OCI-LY7 (cell line): ENCODE results near the gene NOD2. TPM values are rescaled to one million over a fixed set of nuclear protein-coding genes. Genes with fewer than 3 reads are reported as not detected.

Experiments
- BruUV-seq: library from RNA; stranded (reverse); fragments of 400-500 nt; replicated peaks from 2 replicates; lab custom pipeline; 2021; lab: Mats Ljungman, UMichigan
- CTCF ChIA-PET: fragments of 300-600 bp; sonication (Branson Sonifier 250); formaldehyde crosslinking; loops from one replicate; lab custom pipeline; 2022; ENCODE audit warnings: antibody characterized with exemption; ENCODE audit not compliant: unreplicated experiment; lab: Charles Lee
- POLR2A ChIA-PET: fragments of 300-600 bp; sonication (Branson Sonifier 250); formaldehyde crosslinking; loops from one replicate; lab custom pipeline; 2022; ENCODE audit warnings: antibody characterized with exemption; lab: Charles Lee
- DNase-seq: peaks from one replicate; pipeline ENCODE4 v3.0.0-alpha.2; 2015; ENCODE audit warnings: low spot score
- H2AFZ ChIP-seq: fragments of 200-600 bp; sonication (generic), shearing (Covaris generic); 2 replicates; pipeline ENCODE4 v1.6.1; 2014; ENCODE audit warnings: mild to moderate bottlenecking, antibody characterized with exemption, low read length, moderate library complexity
- H3K27ac ChIP-seq: fragments of 200-600 bp; sonication (generic); 2 replicates; pipeline ENCODE4 v1.5.1; 2014; ENCODE audit warnings: mixed run types, low read depth, mild to moderate bottlenecking, moderate library complexity, low read length, inconsistent platforms; ENCODE audit not compliant: poor library complexity, severe bottlenecking
- H3K36me3 ChIP-seq: fragments of 200-600 bp; sonication (generic); 2 replicates; pipeline ENCODE4 v1.6.1; 2014; ENCODE audit warnings: mild to moderate bottlenecking, antibody characterized with exemption, low read length, moderate library complexity, mixed read lengths; ENCODE audit not compliant: insufficient read depth
- H3K4me1 ChIP-seq: fragments of 200-600 bp; sonication (generic); 2 replicates; pipeline ENCODE4 v1.5.1; 2014; ENCODE audit warnings: mild to moderate bottlenecking, low read length; ENCODE audit not compliant: insufficient read depth, poor library complexity, severe bottlenecking
- H3K4me2 ChIP-seq: fragments of 200-600 bp; sonication (generic); 2 replicates; pipeline ENCODE4 v1.6.1; 2014; ENCODE audit warnings: mild to moderate bottlenecking, low read length
- H3K4me3 ChIP-seq: fragments of 200-600 bp; sonication (generic); 2 replicates; pipeline ENCODE4 v1.5.1; 2014; ENCODE audit warnings: mild to moderate bottlenecking, low read depth, low read length; ENCODE audit not compliant: poor library complexity, severe bottlenecking
- H3K79me2 ChIP-seq: fragments of 200-600 bp; sonication (generic); 2 replicates; pipeline ENCODE4 v1.6.1; 2016; ENCODE audit warnings: low read depth, mild to moderate bottlenecking, low read length, moderate library complexity, mixed read lengths; ENCODE audit not compliant: insufficient read depth
- H3K9me2 ChIP-seq: fragments of 200-600 bp; sonication (generic); 2 replicates; pipeline ENCODE4 v1.6.1; 2016; ENCODE audit warnings: mild to moderate bottlenecking, low read length, mixed read lengths; ENCODE audit not compliant: insufficient read depth
- H3K9me3 ChIP-seq: fragments of 200-600 bp; sonication (generic); 2 replicates; pipeline ENCODE4 v1.6.1; 2014; ENCODE audit warnings: mild to moderate bottlenecking, mixed run types, low read length, mixed read lengths
- H4K20me1 ChIP-seq: fragments of 200-600 bp; sonication (generic); 2 replicates; pipeline ENCODE4 v1.6.1; 2014; ENCODE audit warnings: mild to moderate bottlenecking, antibody characterized with exemption, low read length, moderate library complexity, mixed read lengths; ENCODE audit not compliant: insufficient read depth
- EZH2phosphoT487 ChIP-seq: fragments of 200-600 bp; sonication (generic); IDR thresholded peaks from 2 replicates; pipeline ENCODE4 v1.6.1; 2018; ENCODE audit warnings: low read depth, borderline replicate concordance, mild to moderate bottlenecking, mixed run types, antibody characterized with exemption, low read length, moderate library complexity, mixed read lengths
- intact Hi-C: fragments of 100-400 bp; cut with micrococcal nuclease; formaldehyde crosslinking; loops from one replicate; pipeline ENCODE4 v1.10.0; 2022; ENCODE audit not compliant: unreplicated experiment
- total RNA-seq, 2 experiments: library from RNA; depleted of rRNA in 1 of 2; stranded (reverse); fragments of >200 nt in 1 of 2; shearing (Covaris generic) in 1 of 2; gene quantifications; 2 replicates each; pipeline ENCODE4 v1.2.3, GENCODE V29; 2014 to 2022
- TF ChIP-seq, protein P1 (sequence below): fragments of 200-600 bp; sonication (generic); conservative IDR thresholded peaks from 2 replicates; pipeline ENCODE4 v1.5.1; 2014; ENCODE audit warnings: mild to moderate bottlenecking, antibody characterized with exemption, low read length, moderate library complexity, mixed read lengths

The NOD2 gene
- total RNA-seq, 2 experiments from 2014 or later: not detected

DNA sequence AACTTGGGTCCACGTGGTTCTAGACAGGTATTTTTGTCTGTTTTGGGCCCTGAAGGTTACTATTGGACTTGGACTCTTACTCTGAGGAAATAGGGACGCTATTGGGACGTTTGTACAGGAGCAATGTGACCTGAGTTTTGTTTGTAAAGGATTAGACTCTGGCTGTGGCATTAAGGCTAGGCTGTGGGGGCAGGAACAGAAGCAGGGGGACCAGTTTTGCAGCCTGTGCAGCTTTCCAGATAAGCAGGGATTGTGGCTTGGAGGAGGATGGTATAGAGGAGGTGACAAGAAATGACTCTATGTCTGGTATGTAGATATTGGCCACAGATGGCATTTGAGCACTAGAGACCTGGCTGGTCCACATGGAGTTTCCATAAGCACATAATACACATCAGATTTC is 12.8 kb downstream of the NOD2 start:
- CTCF ChIA-PET: no interaction called here
- Histone ChIP-seq H3K79me2 (no peaks in the 10 kb centered on the region), H3K4me2 (no peak overlapping the region), H3K9me3 (peaks cover 14% of the 10 kb centered on the region; the same call in 1 of the 2 replicates), H3K9me2 (no peaks in the 10 kb centered on the region), H3K36me3 (no peaks in the 10 kb centered on the region), H2AFZ (no peak overlapping the region), H4K20me1 (no peaks in the 10 kb centered on the region), H3K4me3 (no peak overlapping the region), H3K27ac (no peak overlapping the region), H3K4me1 (no peaks in the 10 kb centered on the region)
- TF ChIP-seq, protein P1, sequence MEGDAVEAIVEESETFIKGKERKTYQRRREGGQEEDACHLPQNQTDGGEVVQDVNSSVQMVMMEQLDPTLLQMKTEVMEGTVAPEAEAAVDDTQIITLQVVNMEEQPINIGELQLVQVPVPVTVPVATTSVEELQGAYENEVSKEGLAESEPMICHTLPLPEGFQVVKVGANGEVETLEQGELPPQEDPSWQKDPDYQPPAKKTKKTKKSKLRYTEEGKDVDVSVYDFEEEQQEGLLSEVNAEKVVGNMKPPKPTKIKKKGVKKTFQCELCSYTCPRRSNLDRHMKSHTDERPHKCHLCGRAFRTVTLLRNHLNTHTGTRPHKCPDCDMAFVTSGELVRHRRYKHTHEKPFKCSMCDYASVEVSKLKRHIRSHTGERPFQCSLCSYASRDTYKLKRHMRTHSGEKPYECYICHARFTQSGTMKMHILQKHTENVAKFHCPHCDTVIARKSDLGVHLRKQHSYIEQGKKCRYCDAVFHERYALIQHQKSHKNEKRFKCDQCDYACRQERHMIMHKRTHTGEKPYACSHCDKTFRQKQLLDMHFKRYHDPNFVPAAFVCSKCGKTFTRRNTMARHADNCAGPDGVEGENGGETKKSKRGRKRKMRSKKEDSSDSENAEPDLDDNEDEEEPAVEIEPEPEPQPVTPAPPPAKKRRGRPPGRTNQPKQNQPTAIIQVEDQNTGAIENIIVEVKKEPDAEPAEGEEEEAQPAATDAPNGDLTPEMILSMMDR: no peak
- TF ChIP-seq EZH2phosphoT487: no peak
- BruUV-seq: no TSS peak
- POLR2A ChIA-PET: no interaction called here
- DNase-seq: no peak
- intact Hi-C loops: no loop called here

DNA sequence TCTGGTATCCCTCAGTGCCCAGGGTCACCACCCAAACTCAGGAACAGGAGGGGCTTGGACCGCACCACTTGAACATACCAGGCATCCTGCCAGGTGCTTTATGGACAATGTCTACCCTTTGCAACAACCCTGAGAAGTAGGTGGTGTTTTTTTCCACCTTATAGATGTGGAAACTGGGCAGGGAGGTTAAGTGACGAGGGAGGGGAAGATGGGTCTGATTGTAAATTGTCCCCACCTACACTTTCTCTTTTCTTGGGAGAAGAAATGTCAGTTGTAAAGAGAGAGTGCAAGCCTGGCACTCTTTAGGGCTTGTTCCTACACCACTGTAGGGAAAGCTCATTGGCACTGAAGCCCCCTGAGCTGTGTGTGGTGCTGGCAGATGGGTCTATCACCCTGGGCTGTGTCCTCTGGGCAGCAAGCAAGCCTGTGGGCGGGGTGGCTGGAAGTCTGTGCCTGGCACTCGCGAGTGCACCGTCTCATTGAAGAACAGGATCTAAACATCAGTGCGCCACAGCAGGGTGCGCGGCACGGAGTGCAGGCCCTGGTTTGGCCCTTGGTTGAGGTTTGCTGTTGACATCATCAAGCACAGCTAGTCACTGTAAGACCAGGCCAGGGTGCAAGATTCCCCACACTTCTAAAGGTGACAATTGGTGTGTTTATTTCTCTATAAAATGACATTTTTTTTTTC is 15.1 kb downstream of the NOD2 start:
- intact Hi-C loops: no loop called here
- POLR2A ChIA-PET: interaction anchor here (0.8 kb wide), 1 partner anchor 10 kb away, joined by 3 read pairs; no protein-coding TSS in a partner anchor

More for the DNA sequence above, 15.1 kb downstream of the NOD2 start:
- Histone ChIP-seq H3K4me1 (no peaks in the 10 kb centered on the region), H3K4me3 (no peak overlapping the region), H3K9me2 (no peaks in the 10 kb centered on the region), H3K27ac (no peak overlapping the region), H3K79me2 (no peaks in the 10 kb centered on the region), H3K4me2 (no peak overlapping the region), H3K9me3 (peaks cover 14% of the 10 kb centered on the region; the same call in 1 of the 2 replicates), H4K20me1 (no peaks in the 10 kb centered on the region), H3K36me3 (no peaks in the 10 kb centered on the region), H2AFZ (no peak overlapping the region)
- BruUV-seq: no TSS peak
- DNase-seq: no peak
- no peak for TF ChIP-seq EZH2phosphoT487
- TF ChIP-seq, protein P1: no peak
- CTCF ChIA-PET: no interaction called here
